ENCODE measurements around the gene VCL.
"Not testable (repeated sequence)": the region's sequence is repeated elsewhere in the genome, so short reads cannot be mapped to it uniquely, and the experiment has no call there.

VCL gene

GRCh38 chr10:73971636-73972354, 26.1 kb upstream of the VCL start:
- FAIRE-seq (no peak), DNase-seq (ENCODE audit: low spot score) (no peak)

- DNase-seq (ENCODE audit: low spot score), result no peak
- FAIRE-seq, result no peak
These were observed 24.5 kb upstream of the VCL start for GRCh38 chr10:73973427-73973826.

GRCh38 chr10:73974309-73974946, 23.5 kb upstream of the VCL start:
- DNase-seq (ENCODE audit: low spot score) (no peak), FAIRE-seq (no peak)

GRCh38 chr10:73975388-73975787, 22.5 kb upstream of the VCL start:
- FAIRE-seq, result no peak
- DNase-seq (ENCODE audit: low spot score), result no peak

- FAIRE-seq (no peak), DNase-seq (ENCODE audit: low spot score) (no peak)
These were observed 18.6 kb upstream of the VCL start for GRCh38 chr10:73979141-73979808.

GRCh38 chr10:73979809-73980433, 18.0 kb upstream of the VCL start:
- DNase-seq (ENCODE audit: low spot score) (no peak), FAIRE-seq (no peak)

- FAIRE-seq (no peak), DNase-seq (ENCODE audit: low spot score) (no peak)
These were observed 16.1 kb upstream of the VCL start for GRCh38 chr10:73981812-73982211.

GRCh38 chr10:73983096-73984047, 14.5 kb upstream of the VCL start:
- DNase-seq (ENCODE audit: low spot score), result no peak
- FAIRE-seq, result peak; percentile 79

GRCh38 chr10:73989594-73990150, 8.2 kb upstream of the VCL start:
- DNase-seq (ENCODE audit: low spot score) (no peak), FAIRE-seq (no peak)

- no peak for DNase-seq (ENCODE audit: low spot score)
- FAIRE-seq, result no peak
These were observed 6.6 kb upstream of the VCL start for GRCh38 chr10:73991203-73991883.

- FAIRE-seq (no peak), DNase-seq (ENCODE audit: low spot score) (no peak)
These were observed 6.1 kb upstream of the VCL start for GRCh38 chr10:73991884-73992245.

GRCh38 chr10:73992899-73993788, 4.8 kb upstream of the VCL start:
- DNase-seq (ENCODE audit: low spot score) (no peak), FAIRE-seq (no peak)

- DNase-seq (ENCODE audit: low spot score) (no peak), FAIRE-seq (no peak)
These were observed 2.9 kb upstream of the VCL start for GRCh38 chr10:73995035-73995358.

GRCh38 chr10:73997461-73997786, 492 bp upstream of the VCL start:
- DNase-seq (ENCODE audit: low spot score) (no peak), FAIRE-seq (no peak)

GRCh38 chr10:73998623-73998928, 660 bp downstream of the VCL start:
- no peak for FAIRE-seq

GRCh38 chr10:73998929-73999691, 1.2 kb downstream of the VCL start:
- FAIRE-seq (no peak), DNase-seq (ENCODE audit: low spot score) (peak; percentile 89)

More at GRCh38 chr10:73998623-73998928, 660 bp downstream of the VCL start:
- DNase-seq (ENCODE audit: low spot score), result no peak

- DNase-seq (ENCODE audit: low spot score), result no peak
- no peak for FAIRE-seq
These were observed 1.8 kb downstream of the VCL start for GRCh38 chr10:73999703-74000102.

GRCh38 chr10:74000244-74000643, 2.3 kb downstream of the VCL start:
- not testable (repeated sequence) for FAIRE-seq; DNase-seq (ENCODE audit: low spot score)

Data from urothelium cell line (cell line).